ENCODE measurements around the gene MFSD6.

DNA sequence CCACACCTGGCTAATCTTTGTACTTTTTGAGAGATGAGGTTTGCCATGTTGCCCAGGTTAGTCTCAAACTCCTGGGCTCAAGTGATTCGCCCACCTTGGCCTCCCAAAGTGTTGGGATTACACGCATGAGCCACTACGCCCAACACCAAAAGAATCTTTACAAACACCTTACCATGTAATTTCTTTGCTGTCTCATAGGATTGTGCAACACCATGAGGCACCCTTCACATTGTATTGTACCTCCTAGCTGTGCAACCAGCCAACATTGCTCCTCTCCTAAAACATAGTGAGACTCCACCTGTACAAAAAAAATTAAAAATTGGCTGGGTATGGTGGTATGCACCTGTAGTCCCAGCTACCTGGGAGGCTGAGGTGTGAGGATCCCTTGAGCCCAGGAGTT is 3.1 kb upstream of the MFSD6 start:
- TF ChIP-seq CTCF (IDR thresholded peaks at IDR 0.05) (no peak), POLR2A (IDR thresholded peaks at IDR 0.05) (no peak), EP300 (IDR thresholded peaks at IDR 0.05) (no peak)

All from ovary (tissue), 3 donors.